DMS114 treated with DMSO at 0.1 percent for 48 hours (cell line): ENCODE data around the gene EEIG2.
"Not testable (repeated sequence)": the region's sequence is repeated elsewhere in the genome, so short reads cannot be mapped to it uniquely, and the experiment has no call there.

Experiments used
- DNase-seq: peaks from one replicate; lab custom pipeline; 2025; ENCODE audit not compliant: unreplicated experiment; lab: John Stamatoyannopoulos, UW

Gene EEIG2

DNA sequence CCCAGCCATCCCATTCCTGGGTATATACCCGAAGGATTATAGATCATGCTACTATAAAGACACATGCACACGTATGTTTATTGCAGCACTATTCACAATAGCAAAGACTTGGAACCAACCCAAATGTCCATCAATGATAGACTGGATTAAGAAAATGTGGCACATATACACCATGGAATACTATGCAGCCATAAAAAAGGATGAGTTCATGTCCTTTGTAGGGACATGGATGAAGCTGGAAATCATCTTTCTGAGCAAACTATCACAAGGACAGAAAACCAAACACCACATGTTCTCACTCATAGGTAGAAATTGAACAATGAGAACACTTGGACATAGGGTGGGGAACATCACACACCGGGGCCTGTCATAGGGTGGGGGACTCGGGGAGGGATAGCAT lies 12.4 kb upstream of the EEIG2 start:
- DNase-seq, result not testable (repeated sequence)

DNA sequence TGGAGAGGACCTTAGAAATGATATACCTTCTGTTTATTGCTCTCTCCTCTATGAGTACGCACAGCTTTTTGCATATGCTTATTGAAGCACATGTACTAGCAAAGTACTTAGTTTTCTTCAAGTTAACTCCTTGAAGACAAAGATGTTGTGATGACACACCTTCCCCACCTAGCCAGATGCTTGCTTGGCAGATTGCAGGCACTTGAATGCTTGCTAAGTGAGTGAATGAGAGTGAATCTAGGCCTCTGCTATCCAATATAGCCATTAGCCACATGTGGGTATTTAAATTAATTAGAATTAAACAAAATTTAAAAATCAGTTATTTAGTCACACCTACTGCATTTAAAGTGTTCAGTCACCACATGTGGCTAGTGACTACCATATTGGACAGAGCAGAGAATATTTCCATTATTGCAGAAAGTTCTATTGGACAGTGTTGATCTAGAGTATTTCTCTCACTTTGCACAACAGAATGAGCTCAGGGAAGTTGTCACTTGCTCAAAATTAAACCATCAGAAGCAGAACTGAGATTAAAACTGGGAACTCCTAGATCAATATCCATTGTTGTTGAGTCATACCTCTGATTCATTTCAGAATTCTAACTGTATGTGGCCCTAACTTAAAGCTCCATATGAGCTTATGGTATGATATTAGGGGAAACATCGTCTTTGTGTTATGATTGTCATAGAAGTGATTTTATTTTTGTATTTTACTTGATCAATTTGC lies 8.6 kb upstream of the EEIG2 start:
- DNase-seq, result no peak

DNA sequence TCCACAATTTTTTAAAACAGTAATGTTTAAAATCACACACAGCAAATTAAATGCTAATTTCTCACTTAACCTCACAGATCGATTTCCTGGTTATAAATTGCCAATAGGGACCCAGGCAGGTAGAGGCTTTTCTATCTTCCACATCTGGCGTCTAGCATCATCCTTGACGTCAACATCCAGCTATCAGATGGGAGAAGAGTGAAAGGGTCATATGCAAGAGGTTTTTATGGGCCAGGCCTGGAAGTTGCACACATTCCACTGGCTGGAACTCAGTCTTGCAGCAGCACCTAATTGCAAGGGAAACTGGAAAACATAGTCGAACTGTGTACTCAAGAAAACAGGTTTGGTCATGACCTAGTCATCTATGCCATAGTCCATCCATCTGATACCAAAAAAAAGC lies 6.0 kb upstream of the EEIG2 start:
- no peak for DNase-seq

- DNase-seq, result no peak
Measured at GRCh38 chr1:108554682-108555427, 5.0 kb upstream of the EEIG2 start.

GRCh38 chr1:108556066-108556465 lies 3.8 kb upstream of the EEIG2 start:
- no peak for DNase-seq

DNA sequence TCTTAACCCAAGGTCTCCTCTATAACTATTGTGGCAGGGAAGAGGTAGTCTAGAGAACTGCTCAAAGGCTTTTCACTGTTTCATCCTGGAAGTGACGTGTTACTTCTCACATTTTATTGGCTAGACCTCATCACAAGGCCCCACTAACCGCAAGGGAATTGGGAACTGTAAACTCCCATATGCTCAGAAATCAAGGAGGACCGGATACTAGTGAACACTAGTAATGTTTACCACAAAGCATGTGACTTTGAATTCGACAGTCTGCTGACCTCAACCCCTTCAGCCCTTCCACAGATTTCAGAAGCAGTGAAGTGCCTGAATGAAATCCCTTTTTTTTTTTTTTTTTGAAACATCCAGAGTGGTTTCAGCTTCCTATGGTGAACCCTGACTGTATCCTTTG lies 3.4 kb upstream of the EEIG2 start:
- DNase-seq, result no peak

DNA sequence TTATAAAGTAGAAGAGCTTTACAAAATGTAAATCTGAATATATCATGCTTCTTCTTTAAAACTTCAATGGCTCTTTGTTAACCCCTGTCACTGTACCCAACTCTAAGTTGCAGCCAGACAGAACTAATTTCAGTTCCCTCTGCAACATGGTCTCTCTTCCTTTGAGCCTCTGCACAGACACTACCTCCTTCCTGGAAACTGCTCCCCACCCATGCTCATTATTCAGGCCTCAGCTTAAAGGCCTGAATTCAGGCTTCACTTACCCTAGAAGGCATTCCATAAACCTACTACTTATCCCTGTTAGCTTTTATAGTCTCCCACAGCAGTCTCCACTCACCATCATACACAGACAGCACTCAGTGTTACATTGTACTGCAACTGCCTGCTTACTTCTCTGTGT lies 2.6 kb upstream of the EEIG2 start:
- DNase-seq, result no peak

- DNase-seq, result peak; percentile 39
Measured at GRCh38 chr1:108560189-108560873, 431 bp downstream of the EEIG2 start.

GRCh38 chr1:108560874-108561459 lies 1.1 kb downstream of the EEIG2 start:
- DNase-seq, result peak; percentile 70

DNA sequence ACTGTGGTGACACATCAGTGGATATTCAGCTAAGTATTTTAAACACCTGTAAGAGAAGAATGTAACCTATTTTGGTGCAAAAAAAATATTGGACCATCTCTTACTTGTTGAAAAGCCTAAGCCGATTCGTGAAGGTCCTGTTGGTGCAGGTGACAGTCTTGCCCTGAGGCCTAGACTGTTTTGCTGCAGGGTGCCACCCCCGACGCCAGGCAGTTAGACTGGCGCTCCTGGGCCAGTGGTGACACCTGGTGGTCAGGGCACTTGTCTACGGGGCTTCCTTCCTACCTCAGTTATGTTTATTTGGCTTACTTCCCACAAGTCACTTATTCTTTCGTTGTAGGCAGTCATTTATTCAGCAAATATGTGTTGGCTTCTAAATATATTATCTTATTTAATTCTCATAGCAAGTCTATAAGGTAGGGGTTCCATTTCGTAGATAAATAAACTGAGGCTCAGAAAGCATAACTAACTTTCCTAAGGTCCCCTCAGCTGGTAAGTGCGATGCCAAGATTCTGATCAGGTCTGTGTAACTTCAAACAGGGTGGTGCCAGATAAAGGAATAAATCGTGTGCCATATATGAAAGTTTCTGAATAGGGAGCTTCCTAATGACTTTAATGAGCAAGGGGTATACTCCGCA lies 1.9 kb downstream of the EEIG2 start:
- DNase-seq, result peak; percentile 22

GRCh38 chr1:108563808-108564207 lies 3.9 kb downstream of the EEIG2 start:
- no peak for DNase-seq

GRCh38 chr1:108565081-108565480 lies 5.2 kb downstream of the EEIG2 start:
- DNase-seq, result no peak

GRCh38 chr1:108565512-108565911 lies 5.6 kb downstream of the EEIG2 start:
- no peak for DNase-seq

DNA sequence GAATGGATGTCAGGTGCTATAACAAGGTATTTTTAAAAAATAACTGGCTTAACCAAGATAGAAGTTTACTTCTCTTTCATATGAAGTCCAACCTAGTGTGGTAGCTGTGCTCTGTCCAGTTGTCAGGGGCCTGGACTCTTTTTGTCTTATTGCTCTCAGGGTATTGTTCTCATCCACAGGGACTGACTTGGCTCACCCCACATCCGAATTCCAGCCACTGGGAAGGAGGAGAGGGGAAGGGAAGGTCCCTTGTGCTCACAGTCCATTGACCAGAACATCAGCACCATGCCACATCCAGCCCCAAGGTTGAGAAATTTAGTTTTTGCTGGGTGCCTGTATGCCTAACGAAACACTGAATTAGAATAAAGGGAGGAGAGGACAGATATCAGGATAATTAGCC lies 8.7 kb downstream of the EEIG2 start:
- DNase-seq, result no peak

DNA sequence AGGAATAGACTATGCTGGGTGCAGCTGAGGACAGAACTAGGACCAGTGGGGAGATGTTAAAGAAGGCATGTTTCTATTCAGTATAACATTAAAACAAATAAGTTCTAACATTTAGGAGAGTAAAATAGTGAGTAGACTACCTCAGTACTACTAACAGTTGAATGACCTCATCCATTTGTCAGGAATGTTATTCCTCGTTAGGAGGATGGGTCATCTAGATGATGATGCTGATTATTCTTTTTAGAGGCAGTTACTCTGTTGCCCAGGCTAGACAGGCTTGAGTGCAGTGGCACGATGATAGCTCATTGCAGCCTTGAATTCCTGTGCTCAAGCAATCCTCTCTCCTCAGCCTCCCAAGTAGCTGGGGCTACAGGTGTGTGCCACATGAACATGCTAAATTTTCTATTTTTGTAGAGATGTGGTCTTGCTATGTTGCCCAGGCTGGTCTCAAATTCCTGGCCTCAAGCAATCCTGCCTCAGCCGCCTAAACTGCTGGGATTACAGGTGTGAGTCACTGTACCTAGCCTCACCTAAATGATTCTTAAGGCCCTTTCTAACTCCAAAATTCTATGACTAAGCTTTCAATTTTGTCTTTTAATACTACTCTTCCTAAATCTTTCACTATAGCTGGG lies 9.3 kb downstream of the EEIG2 start:
- no peak for DNase-seq

- DNase-seq, result peak; percentile 17
Measured at GRCh38 chr1:108570128-108570527, 10.2 kb downstream of the EEIG2 start.

DNA sequence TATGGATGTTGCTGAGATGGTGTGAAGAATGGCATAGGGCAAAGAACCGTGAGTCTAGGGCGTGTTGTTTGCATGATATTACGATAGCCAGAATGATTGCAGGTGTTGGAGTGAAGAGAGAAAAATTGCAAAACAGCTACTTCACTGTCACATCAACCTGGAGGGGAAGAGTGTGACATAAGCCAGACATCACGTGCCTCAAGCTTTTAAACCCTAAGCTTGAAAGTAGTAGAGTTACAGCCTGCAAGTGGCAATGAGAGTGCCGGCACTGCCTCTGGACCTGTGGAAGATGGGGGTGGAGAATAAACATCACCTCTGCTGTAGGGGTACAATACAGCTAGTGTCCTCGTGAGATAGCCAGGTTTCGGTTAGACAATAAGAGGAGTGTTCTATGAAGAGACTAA lies 11.1 kb downstream of the EEIG2 start:
- no peak for DNase-seq

DNA sequence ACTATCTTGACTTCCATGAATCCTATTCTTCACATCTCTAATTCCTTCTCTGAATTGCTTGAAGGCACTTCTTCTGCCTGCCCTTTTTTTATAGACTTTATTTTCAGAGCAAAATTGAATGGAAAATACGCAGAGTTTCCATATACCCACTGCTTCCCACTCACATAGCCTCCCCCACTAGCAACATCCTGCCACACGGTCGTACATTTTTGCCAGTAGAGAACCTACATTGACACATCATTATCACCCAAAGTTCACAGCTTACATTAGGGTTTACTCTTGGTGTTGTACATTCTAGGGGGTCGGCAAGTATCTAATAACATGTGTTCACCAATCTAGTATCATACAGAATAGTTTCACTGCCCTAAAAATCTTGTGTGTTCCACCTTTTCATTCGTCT lies 12.3 kb downstream of the EEIG2 start:
- no peak for DNase-seq

GRCh38 chr1:108573183-108573582 lies 13.3 kb downstream of the EEIG2 start:
- no peak for DNase-seq

DNA sequence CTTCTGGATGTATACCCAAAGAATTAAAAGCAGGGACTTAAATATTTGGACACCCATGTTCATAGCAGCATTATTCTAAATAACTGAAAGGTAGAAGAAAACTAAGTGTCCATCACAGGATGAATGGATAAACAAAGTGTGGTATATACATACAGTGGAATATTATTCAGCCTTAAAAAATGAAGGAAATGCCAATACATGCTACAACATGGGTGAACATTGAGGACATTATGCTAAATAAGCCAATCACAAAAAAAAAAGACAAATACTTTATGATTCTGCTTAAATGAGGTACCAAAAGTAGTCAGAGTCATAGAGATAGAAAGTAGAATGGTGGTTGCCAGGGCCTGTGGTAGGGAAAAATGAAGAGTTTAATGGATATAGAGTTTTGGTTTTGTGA lies 14.1 kb downstream of the EEIG2 start:
- DNase-seq, result no peak

- no peak for DNase-seq
Measured at GRCh38 chr1:108575375-108575774, 15.5 kb downstream of the EEIG2 start.
